GM23338 (cell line): ENCODE data around the gene RALGPS1. TPM values are rescaled to one million over a fixed set of nuclear protein-coding genes. Genes with fewer than 3 reads are reported as not detected.

ENCODE experiments used
- ATAC-seq: fragments of 200-7000 bp; cut with Tn5 transposase; 3 replicates; pipeline ENCODE4 v1.9.1; 2020
- DNase-seq: peaks from one replicate; pipeline ENCODE4 v3.0.0-alpha.2; 2015; ENCODE audit warnings: low spot score
- H2AFZ ChIP-seq: fragments of 200-600 bp; sonication (generic); 2 replicates; pipeline ENCODE4 v1.8.0; 2016; ENCODE audit warnings: antibody characterized with exemption, mild to moderate bottlenecking, moderate library complexity
- H3F3A ChIP-seq: fragments of 200-600 bp; sonication (generic); replicated peaks from 2 replicates; pipeline ENCODE4 v1.8.0; 2017; ENCODE audit warnings: antibody characterized with exemption, mixed run types, low read depth
- H3K27ac ChIP-seq: fragments of 200-600 bp; sonication (generic); 2 replicates; pipeline ENCODE4 v1.6.1; 2016; ENCODE audit warnings: low read depth
- H3K27me3 ChIP-seq: fragments of 200-600 bp; sonication (generic); 2 replicates; pipeline ENCODE4 v1.8.0; 2016; ENCODE audit warnings: mild to moderate bottlenecking, mixed run types, moderate library complexity; ENCODE audit not compliant: insufficient read depth
- H3K36me3 ChIP-seq: fragments of 200-600 bp; sonication (generic); 2 replicates; pipeline ENCODE4 v1.8.0; 2016; ENCODE audit warnings: mild to moderate bottlenecking; ENCODE audit not compliant: insufficient read depth
- H3K4me1 ChIP-seq: fragments of 200-600 bp; sonication (generic); 2 replicates; pipeline ENCODE4 v1.8.0; 2016; ENCODE audit warnings: mild to moderate bottlenecking, moderate library complexity; ENCODE audit not compliant: insufficient read depth
- H3K4me2 ChIP-seq: fragments of 200-600 bp; sonication (generic); 2 replicates; pipeline ENCODE4 v1.7.1; 2017; ENCODE audit warnings: mixed run types
- H3K4me3 ChIP-seq: fragments of 200-600 bp; sonication (generic); 2 replicates; pipeline ENCODE4 v1.6.1; 2016; ENCODE audit warnings: mixed run types
- H3K79me2 ChIP-seq: fragments of 200-600 bp; sonication (generic); replicated peaks from 2 replicates; pipeline ENCODE4 v1.8.0; 2017; ENCODE audit warnings: mild to moderate bottlenecking; ENCODE audit not compliant: insufficient read depth
- H3K9me2 ChIP-seq: fragments of 200-600 bp; sonication (generic); 2 replicates; pipeline ENCODE4 v1.8.0; 2017; ENCODE audit not compliant: insufficient read depth
- H4K20me1 ChIP-seq: fragments of 200-600 bp; sonication (generic); replicated peaks from 2 replicates; pipeline ENCODE4 v1.8.0; 2017; ENCODE audit warnings: mild to moderate bottlenecking; ENCODE audit not compliant: insufficient read depth
- H3K27ac Mint-ChIP-seq: 2 replicates; pipeline ENCODE4 v1.8.0; 2020; ENCODE audit warnings: inconsistent platforms, mild to moderate bottlenecking, moderate library complexity, mixed read lengths
- H3K27me3 Mint-ChIP-seq: 3 replicates; pipeline ENCODE4 v1.8.0; 2022; ENCODE audit warnings: low read depth, mild to moderate bottlenecking, moderate library complexity, mixed read lengths, inconsistent platforms; ENCODE audit not compliant: insufficient read depth, poor library complexity
- H3K36me3 Mint-ChIP-seq: 3 replicates; pipeline ENCODE4 v1.8.0; 2021; ENCODE audit warnings: low read depth, mild to moderate bottlenecking, inconsistent platforms, moderate library complexity, mixed read lengths
- H3K4me1 Mint-ChIP-seq: 3 replicates; pipeline ENCODE4 v1.8.0; 2020; ENCODE audit warnings: mild to moderate bottlenecking, inconsistent platforms, mixed read lengths
- H3K4me3 Mint-ChIP-seq: 3 replicates; pipeline ENCODE4 v1.8.0; 2021; ENCODE audit warnings: moderate library complexity, mild to moderate bottlenecking, inconsistent platforms, mixed read lengths
- H3K9me3 Mint-ChIP-seq: 3 replicates; pipeline ENCODE4 v1.8.0; 2020; ENCODE audit warnings: moderate library complexity, mild to moderate bottlenecking, inconsistent platforms, mixed read lengths
- ETS1 ChIP-seq: IDR thresholded peaks from 2 replicates; pipeline ENCODE4 v1.6.1; 2016; ENCODE audit warnings: antibody characterized with exemption
- EZH2 ChIP-seq: fragments of 200-600 bp; sonication (generic); IDR thresholded peaks from one replicate; pipeline ENCODE4 v1.8.0; 2017; ENCODE audit warnings: antibody characterized with exemption, mild to moderate bottlenecking, low read depth; ENCODE audit not compliant: unreplicated experiment
- NANOG ChIP-seq: IDR thresholded peaks from 2 replicates; pipeline ENCODE4 v1.6.1; 2016; ENCODE audit warnings: antibody characterized with exemption, borderline replicate concordance
- POLR2AphosphoS5 ChIP-seq: IDR thresholded peaks from 2 replicates; pipeline ENCODE4 v1.6.1; 2016; ENCODE audit warnings: antibody characterized with exemption, low read depth
- REST ChIP-seq: IDR thresholded peaks from one replicate; pipeline ENCODE4 v1.6.1; 2018; ENCODE audit warnings: antibody characterized with exemption; ENCODE audit not compliant: unreplicated experiment
- ZNF462 ChIP-seq: fragments of 250-450 bp; sonication (Bioruptor Pico); IDR thresholded peaks from 2 replicates; pipeline ENCODE4 v1.5.0; 2020; ENCODE audit warnings: mild to moderate bottlenecking, moderate library complexity
- polyA plus RNA-seq: library from polyadenylated mRNA; unstranded; fragments of >200 nt; fragmentation: Nextera tagmentation; extraction: Ambion mirVana; gene quantifications from 2 replicates; pipeline ENCODE4 v1.2.1, GENCODE V29; 2016
- total RNA-seq: library from RNA; depleted of rRNA; stranded (reverse); fragments of >200 nt; shearing (Covaris generic); gene quantifications from 2 replicates; pipeline ENCODE4 v1.2.3, GENCODE V29; 2014

Gene RALGPS1
- total and polyA plus RNA-seq, 2 experiments from 2014 or later = 18.2 to 57.1 TPM

GRCh38 chr9:127186806-127187205 is 272.2 kb downstream of the RALGPS1 start:
- no peak for ATAC-seq
- Mint-ChIP-seq H3K27ac (no peak overlapping the region; the same call in 1 of the 2 replicates), H3K36me3 (peaks cover 3% of the 10 kb centered on the region; the same call in 1 of the 3 replicates), H3K27me3 (peaks cover 6% of the 10 kb centered on the region), H3K9me3 (no peaks in the 10 kb centered on the region), H3K4me3 (no peak overlapping the region), H3K4me1 (peaks cover 13% of the 10 kb centered on the region)
- H3F3A ChIP-seq = no peaks in the 10 kb centered on the region
- no peaks in the 10 kb centered on the region for H3K27me3 ChIP-seq
- H2AFZ ChIP-seq = no peak overlapping the region
- DNase-seq = no peak
- H3K4me1 ChIP-seq = peaks cover 7% of the 10 kb centered on the region; the same call in 1 of the 2 replicates
- H3K27ac ChIP-seq = no peak overlapping the region
- H3K36me3 ChIP-seq = no peaks in the 10 kb centered on the region
- H3K9me2 ChIP-seq = no peaks in the 10 kb centered on the region
- H3K4me3 ChIP-seq = no peak overlapping the region
- H3K4me2 ChIP-seq = no peak overlapping the region
- TF ChIP-seq POLR2AphosphoS5 = no peak
- TF ChIP-seq ZNF462 (CRISPR knock-in tag) = no peak
- no peak for TF ChIP-seq NANOG
- TF ChIP-seq ETS1 = no peak
- TF ChIP-seq EZH2 = no peak
- no peak for TF ChIP-seq REST
- no peaks in the 10 kb centered on the region for H3K79me2 ChIP-seq
- no peaks in the 10 kb centered on the region for H4K20me1 ChIP-seq
